ENCODE results near the gene GFY. TPM values are rescaled to one million over a fixed set of nuclear protein-coding genes. Genes with fewer than 3 reads are reported as not detected.

Gene GFY
- total and polyA plus RNA-seq, 10 of the 15 experiments (the other 5 are each of a cell fraction or from before 2014, with no cell fraction given): 0.05 TPM; not detected in 9

- TF ChIP-seq ZBTB33 (IDR thresholded peaks at IDR 0.05) (peak; percentile 95), E2F8 (IDR thresholded peaks at IDR 0.05; ENCODE audit: low read depth, partially characterized antibody) (no peak), ATF3 (IDR thresholded peaks at IDR 0.05; ENCODE audit: borderline replicate concordance, extremely low read depth, low read depth, low read length) (peak; percentile 72; the same call in 1 of the 2 replicates), RFX5 (IDR thresholded peaks at IDR 0.05; ENCODE audit: low read depth, low read length) (no peak), HDAC2 (IDR thresholded peaks at IDR 0.05) (no peak), BCLAF1 (IDR thresholded peaks at IDR 0.05) (no peak), FOXK2 (IDR thresholded peaks at IDR 0.05) (no peak), USF1 (IDR thresholded peaks at IDR 0.05; ENCODE audit: borderline replicate concordance, extremely low read length, insufficient read depth, low read depth, low read length) (no peak), GABPA (IDR thresholded peaks at IDR 0.05; ENCODE audit: low read depth) (no peak), SRF (IDR thresholded peaks at IDR 0.05; ENCODE audit: low read depth in 2 of 2, low read length in 2 of 2) (peak in 1 of 2 experiments; percentile 25; a peak in 1 of 4 replicates), POLR2A (IDR thresholded peaks at IDR 0.05; ENCODE audit: low read depth, low read length) (no peak), ZNF592 (IDR thresholded peaks at IDR 0.05) (no peak), ZSCAN29 (IDR thresholded peaks at IDR 0.05) (no peak), IKZF1 (conservative IDR thresholded peaks at IDR 0.05) (peak; percentile 99), NFXL1 (IDR thresholded peaks at IDR 0.05; ENCODE audit: borderline replicate concordance) (no peak), NRF1 (conservative IDR thresholded peaks at IDR 0.05; ENCODE audit: low read depth, low read length) (no peak)
Measured at GRCh38 chr19:49443366-49444099, 18.3 kb downstream of the GFY start (continued).

All from GM12878 (cell line).